ENCODE results near the gene NRAP.

NRAP gene

GRCh38 chr10:113643183-113643582 is 20.7 kb downstream of the NRAP start:
- DNase-seq, result no peak
- intact Hi-C loops (cut with DNase I), result no loop called here

DNA sequence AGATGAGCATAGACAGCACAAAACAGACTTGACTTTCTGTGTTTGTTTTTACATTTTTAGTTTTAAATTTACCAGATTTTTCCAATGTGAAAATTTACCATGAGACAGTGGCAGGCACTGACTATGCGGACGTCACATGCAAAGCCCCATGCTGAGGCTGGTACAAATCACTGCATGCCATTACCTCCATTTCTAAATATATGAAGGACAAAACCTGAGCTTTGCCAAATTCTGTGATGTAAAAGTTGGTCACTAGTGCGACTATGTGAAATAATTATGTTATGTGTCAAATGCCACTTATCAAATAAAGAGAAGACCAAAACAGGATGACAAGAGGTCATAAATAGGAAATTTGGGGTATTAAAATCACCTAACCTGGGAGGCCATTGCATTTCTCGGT is 22.1 kb downstream of the NRAP start:
- intact Hi-C loops (cut with DNase I), result no loop called here

GRCh38 chr10:113639966-113640365 is 23.9 kb downstream of the NRAP start:
- DNase-seq, result no peak
- intact Hi-C loops (cut with DNase I), result no loop called here

More for the DNA sequence above, 22.1 kb downstream of the NRAP start:
- DNase-seq, result no peak

DNA sequence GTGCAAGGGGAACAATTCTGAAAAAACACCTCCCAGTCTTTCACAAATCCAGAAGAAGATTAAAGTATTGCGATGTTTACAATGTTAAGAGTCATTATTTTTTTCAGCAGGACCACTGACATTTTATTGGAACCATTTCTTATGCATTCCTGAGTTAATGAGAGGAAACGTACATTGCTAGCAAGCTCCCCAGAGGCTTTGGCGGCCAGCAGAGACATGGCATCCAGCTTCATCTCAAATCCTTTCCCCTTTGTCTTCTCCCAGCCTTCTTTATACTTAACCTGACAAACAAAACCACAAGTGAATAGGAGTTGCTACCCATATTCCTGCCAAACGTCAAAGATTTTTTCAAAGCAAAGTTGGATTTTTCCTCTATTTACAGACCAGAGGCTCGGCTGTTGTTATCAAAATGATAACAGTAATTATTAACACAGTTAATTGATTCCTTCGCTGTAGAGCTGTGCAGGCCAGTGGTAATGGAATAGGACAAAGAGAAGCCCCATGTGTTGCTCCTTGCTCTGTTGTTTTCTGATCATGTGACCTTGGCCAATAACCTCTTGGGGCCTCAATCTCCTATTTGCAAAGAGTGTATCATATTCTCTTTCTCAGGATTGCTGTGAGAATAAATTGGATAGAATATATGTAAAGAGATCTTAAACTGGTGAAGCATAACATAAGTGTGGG is 32.0 kb downstream of the NRAP start:
- DNase-seq, result no peak
- intact Hi-C loops (cut with DNase I), result no loop called here

- intact Hi-C loops (cut with DNase I), result no loop called here
- no peak for DNase-seq
Observed at GRCh38 chr10:113630929-113631533, 32.8 kb downstream of the NRAP start.

DNA sequence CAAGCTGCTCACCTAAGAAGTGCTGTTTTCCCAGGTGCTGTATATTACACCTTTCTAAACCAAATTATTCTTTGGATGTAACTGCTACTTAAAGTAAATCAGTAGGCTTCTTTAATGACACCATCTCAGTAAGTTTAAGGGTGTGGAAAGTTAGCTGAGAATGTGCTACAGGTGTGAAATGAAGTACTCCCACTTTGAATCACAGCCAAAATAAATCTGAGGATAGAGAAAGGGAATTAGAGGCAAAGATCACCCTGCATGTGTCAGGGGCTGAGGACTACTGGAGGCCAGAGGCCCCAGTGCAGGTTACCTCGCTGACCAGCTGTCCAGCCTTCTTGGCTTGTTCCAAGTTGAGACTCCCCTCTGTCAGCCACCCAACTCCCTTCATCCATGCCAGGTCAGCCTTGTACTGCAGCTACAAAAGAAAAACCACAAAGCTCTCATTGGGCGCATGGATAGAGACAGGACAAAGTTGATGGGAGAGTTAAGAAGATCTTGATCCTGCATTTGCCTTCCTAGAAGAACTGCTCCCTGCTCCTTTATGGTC is 35.2 kb downstream of the NRAP start:
- intact Hi-C loops (cut with DNase I), result no loop called here
- no peak for DNase-seq

DNA sequence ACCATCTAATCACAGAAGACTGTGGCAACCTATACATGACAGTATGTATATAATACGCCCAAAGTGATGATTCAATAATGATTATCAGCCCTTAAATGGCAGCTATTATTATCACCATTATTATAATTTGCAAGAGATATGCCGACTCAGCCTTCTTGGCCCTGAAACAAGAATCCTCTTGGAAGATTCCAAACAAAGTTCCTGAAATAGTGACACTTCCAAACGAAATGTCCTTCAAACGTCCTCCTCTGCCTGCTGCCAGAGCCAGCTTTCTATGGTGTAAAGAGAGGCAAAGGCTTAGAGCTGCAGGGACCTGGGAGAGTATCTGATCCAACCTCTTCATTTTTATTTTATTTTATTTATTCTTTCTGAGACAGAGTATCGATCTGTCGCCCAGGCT is 36.0 kb downstream of the NRAP start:
- intact Hi-C loops (cut with DNase I), result no loop called here
- DNase-seq, result no peak

GRCh38 chr10:113626809-113627355 is 37.0 kb downstream of the NRAP start:
- DNase-seq, result no peak
- intact Hi-C loops (cut with DNase I), result no loop called here

DNA sequence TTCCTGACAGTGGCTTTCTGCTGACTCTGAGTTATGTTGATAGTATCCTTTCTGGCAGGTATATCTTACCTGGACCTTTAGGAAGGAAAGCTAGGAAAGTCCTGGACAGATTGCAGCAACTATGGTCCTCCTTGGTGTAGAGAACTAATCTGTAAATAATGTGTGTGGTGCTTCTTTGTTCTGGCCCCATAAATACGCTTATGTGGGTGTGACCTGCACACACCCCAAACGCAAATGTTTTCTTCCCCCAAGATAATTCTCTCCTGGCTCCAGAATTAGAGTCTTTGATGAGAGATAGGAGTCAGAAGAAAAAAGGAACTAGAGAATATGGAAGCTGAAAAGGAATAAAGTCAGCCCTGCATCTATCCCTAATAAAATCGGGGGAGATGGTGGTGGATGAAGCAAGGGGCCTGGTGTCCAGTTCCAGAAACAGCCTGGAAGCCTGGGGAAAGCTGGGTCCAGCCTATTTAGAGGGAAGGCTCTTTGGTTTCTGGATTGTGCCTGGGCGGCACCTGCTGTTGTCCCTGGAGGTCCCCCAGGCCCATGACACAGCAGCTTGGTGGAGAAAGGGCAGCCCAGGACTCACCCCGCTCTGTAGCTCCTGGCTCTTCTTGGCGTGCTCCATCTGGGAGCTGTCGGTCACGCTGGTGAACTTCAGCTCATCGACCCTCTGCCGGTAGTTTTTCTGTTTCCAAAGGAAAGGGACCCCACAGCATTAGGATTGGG is 38.2 kb downstream of the NRAP start:
- DNase-seq, result no peak
- intact Hi-C loops (cut with DNase I), result no loop called here

- intact Hi-C loops (cut with DNase I), result no loop called here
Observed at GRCh38 chr10:113622831-113623230, 41.0 kb downstream of the NRAP start.

GRCh38 chr10:113621799-113622198 is 42.0 kb downstream of the NRAP start:
- intact Hi-C loops (cut with DNase I), result no loop called here
- DNase-seq, result no peak

More at GRCh38 chr10:113622831-113623230, 41.0 kb downstream of the NRAP start:
- DNase-seq, result no peak

- no peak for DNase-seq
- intact Hi-C loops (cut with DNase I), result no loop called here
Observed at GRCh38 chr10:113620936-113621335, 42.9 kb downstream of the NRAP start.

DNA sequence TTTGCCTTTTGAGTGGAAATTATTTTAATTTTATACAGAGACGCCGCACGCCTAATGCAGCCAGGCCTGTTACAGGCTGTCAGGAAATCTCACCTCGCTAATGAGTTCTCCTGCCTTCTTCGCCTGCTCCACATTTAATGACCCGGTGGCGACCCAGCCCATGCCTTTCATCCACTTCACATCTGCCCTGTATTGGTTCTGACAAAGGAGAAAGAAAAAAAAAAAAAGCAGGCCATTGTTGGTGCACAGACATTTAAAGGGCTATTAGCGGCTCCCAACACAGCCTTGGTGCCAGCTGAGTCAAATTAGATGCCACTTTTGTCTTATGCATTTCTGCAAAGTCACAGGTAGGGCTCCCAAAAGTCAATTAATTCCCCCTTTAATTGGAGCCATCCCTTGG is 43.3 kb downstream of the NRAP start:
- intact Hi-C loops (cut with DNase I), result no loop called here
- DNase-seq, result no peak

GRCh38 chr10:113619401-113619800 is 44.4 kb downstream of the NRAP start:
- intact Hi-C loops (cut with DNase I), result no loop called here
- DNase-seq, result no peak

GRCh38 chr10:113618338-113618737 is 45.5 kb downstream of the NRAP start:
- intact Hi-C loops (cut with DNase I), result no loop called here
- DNase-seq, result no peak

- intact Hi-C loops (cut with DNase I), result no loop called here
- no peak for DNase-seq
Observed at GRCh38 chr10:113617086-113617485, 46.8 kb downstream of the NRAP start.

- intact Hi-C loops (cut with DNase I), result no loop called here
- no peak for DNase-seq
Observed at GRCh38 chr10:113616244-113617074, 47.4 kb downstream of the NRAP start.

GRCh38 chr10:113613977-113614690 is 49.7 kb downstream of the NRAP start:
- intact Hi-C loops (cut with DNase I), result no loop called here
- no peak for DNase-seq

DNA sequence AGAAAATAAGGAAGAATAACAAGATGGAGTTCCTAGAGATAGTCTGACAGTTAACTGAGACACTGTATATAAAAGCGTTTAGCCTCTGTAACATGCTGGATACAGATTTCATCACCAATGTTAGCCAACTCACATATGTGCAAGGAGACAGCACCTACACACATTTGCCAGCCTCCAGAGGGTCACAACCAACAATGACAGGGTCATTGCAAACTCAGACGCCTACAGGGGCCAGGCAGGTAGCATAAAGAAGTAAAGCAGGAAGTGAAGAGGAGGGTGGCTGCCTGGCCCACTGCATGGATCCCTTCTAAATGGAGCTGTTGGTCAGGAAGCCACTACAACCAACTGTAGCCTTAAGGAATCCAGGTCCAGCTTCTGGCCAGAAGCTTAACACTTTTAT is 50.4 kb downstream of the NRAP start:
- intact Hi-C loops (cut with DNase I), result no loop called here
- DNase-seq, result no peak

- intact Hi-C loops (cut with DNase I), result no loop called here
- peak in 7 of 10 donors; percentile 13 to 73 (median 28) for DNase-seq
Observed at GRCh38 chr10:113612154-113612553, 51.7 kb downstream of the NRAP start.

Data from posterior cingulate gyrus (tissue), 11 donors.